Measurements from ENCODE around the gene PLIN5.
"Not testable (repeated sequence)": the region's sequence is repeated elsewhere in the genome, so short reads cannot be mapped to it uniquely, and the experiment has no call there.

The PLIN5 gene

GRCh38 chr19:4547303-4548237, 12.5 kb upstream of the PLIN5 start:
- H3K4me3 ChIP-seq (replicated peaks; ENCODE audit: low read depth, low read length) = no peak overlapping the region
- TF ChIP-seq CTCF (IDR thresholded peaks at IDR 0.05; ENCODE audit: insufficient read depth, low read length, poor library complexity, severe bottlenecking) = peak; percentile 49
- no peak for DNase-seq (ENCODE audit: extremely low read depth, insufficient read length)
- H3K36me3 ChIP-seq (ENCODE audit: control insufficient read depth, insufficient read depth, low read length) = no peaks in the 10 kb centered on the region
- no peaks in the 10 kb centered on the region for H3K27me3 ChIP-seq (replicated peaks; ENCODE audit: control insufficient read depth, insufficient read depth, low read length)

- Histone ChIP-seq H3K27me3 (replicated peaks; ENCODE audit: control insufficient read depth, insufficient read depth, low read length) (no peaks in the 10 kb centered on the region), H3K4me3 (replicated peaks; ENCODE audit: low read depth, low read length) (no peak overlapping the region), H3K36me3 (ENCODE audit: control insufficient read depth, insufficient read depth, low read length) (no peaks in the 10 kb centered on the region)
- no peak for DNase-seq (ENCODE audit: extremely low read depth, insufficient read length)
- TF ChIP-seq CTCF (IDR thresholded peaks at IDR 0.05; ENCODE audit: insufficient read depth, low read length, poor library complexity, severe bottlenecking) = no peak
Measured at GRCh38 chr19:4543842-4544647, 9.0 kb upstream of the PLIN5 start.

- H3K27me3 ChIP-seq (replicated peaks; ENCODE audit: control insufficient read depth, insufficient read depth, low read length) = no peaks in the 10 kb centered on the region
- no peak for DNase-seq (ENCODE audit: extremely low read depth, insufficient read length)
- H3K4me3 ChIP-seq (replicated peaks; ENCODE audit: low read depth, low read length) = no peak overlapping the region
- TF ChIP-seq CTCF (IDR thresholded peaks at IDR 0.05; ENCODE audit: insufficient read depth, low read length, poor library complexity, severe bottlenecking) = no peak
- no peaks in the 10 kb centered on the region for H3K36me3 ChIP-seq (ENCODE audit: control insufficient read depth, insufficient read depth, low read length)
Measured at GRCh38 chr19:4542896-4543841, 8.1 kb upstream of the PLIN5 start.

- not testable (repeated sequence) for H3K36me3 ChIP-seq (ENCODE audit: control insufficient read depth, insufficient read depth, low read length); H3K4me3 ChIP-seq (replicated peaks; ENCODE audit: low read depth, low read length); DNase-seq (ENCODE audit: extremely low read depth, insufficient read length); H3K27me3 ChIP-seq (replicated peaks; ENCODE audit: control insufficient read depth, insufficient read depth, low read length)
Measured at GRCh38 chr19:4541806-4542145, 6.8 kb upstream of the PLIN5 start.

DNA sequence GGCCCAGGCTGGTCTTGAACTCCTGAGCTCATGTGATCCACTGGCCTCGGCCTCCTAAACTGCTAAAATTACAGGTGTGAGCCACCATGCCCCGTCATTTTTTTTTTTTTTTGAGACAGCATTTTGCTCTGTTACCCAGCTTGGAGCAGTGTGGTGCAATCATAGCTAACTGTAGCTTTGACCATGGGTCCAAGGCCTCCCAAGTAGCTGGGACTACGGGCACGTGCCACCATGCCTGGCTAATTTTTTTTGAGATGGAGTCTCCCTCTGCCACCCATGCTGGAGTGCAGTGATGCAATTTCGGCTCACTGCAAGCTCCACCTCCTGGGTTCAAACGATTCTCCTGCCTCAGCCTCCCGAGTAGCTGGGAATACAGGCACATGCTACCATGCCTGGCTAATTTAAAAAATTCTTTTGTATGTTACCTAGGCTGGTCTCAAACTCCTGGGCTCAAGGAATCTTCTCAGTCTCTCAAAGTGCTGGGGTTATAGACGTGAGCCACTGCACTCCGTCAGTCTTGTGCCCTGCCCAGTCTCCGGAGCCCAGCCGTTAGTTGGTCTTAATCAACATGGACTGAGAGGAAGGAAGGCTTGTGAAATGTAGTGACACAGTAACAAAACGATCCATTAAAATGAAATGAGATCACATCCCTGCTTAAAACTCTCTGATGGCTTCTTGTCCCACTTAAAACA, 6.2 kb upstream of the PLIN5 start:
- Histone ChIP-seq H3K36me3 (ENCODE audit: control insufficient read depth, insufficient read depth, low read length) (no peaks in the 10 kb centered on the region), H3K4me3 (replicated peaks; ENCODE audit: low read depth, low read length) (no peak overlapping the region), H3K27me3 (replicated peaks; ENCODE audit: control insufficient read depth, insufficient read depth, low read length) (no peaks in the 10 kb centered on the region)
- DNase-seq (ENCODE audit: extremely low read depth, insufficient read length) = no peak
- no peak for TF ChIP-seq CTCF (IDR thresholded peaks at IDR 0.05; ENCODE audit: insufficient read depth, low read length, poor library complexity, severe bottlenecking)

All from GM06990 (cell line).